ENCODE results near the gene WDR93.

DNA sequence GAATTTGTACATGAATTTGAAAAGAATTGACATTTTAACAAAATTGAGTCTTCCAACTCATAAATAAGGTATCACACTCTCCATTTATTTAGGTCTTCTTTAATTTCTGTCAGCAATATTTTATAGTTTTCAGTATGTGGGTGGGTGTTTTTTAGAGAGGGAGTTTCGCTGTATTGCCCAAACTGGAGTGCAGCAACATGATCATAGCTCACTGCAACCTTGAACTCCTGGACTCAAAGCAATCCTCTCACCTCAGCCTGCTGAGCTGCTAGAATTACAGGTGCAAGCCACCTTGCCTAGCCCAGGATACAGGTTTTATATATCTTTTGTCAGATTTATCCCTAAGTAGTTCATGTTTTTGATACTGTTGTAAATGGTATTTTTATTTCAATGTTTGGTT, 4.6 kb downstream of the WDR93 start:
- TF ChIP-seq, protein P1, sequence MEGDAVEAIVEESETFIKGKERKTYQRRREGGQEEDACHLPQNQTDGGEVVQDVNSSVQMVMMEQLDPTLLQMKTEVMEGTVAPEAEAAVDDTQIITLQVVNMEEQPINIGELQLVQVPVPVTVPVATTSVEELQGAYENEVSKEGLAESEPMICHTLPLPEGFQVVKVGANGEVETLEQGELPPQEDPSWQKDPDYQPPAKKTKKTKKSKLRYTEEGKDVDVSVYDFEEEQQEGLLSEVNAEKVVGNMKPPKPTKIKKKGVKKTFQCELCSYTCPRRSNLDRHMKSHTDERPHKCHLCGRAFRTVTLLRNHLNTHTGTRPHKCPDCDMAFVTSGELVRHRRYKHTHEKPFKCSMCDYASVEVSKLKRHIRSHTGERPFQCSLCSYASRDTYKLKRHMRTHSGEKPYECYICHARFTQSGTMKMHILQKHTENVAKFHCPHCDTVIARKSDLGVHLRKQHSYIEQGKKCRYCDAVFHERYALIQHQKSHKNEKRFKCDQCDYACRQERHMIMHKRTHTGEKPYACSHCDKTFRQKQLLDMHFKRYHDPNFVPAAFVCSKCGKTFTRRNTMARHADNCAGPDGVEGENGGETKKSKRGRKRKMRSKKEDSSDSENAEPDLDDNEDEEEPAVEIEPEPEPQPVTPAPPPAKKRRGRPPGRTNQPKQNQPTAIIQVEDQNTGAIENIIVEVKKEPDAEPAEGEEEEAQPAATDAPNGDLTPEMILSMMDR (IDR thresholded peaks at IDR 0.05), result no peak
- TF ChIP-seq ZFX (IDR thresholded peaks at IDR 0.05; ENCODE audit: borderline replicate concordance), result no peak
